ENCODE results near the gene HLA-B.

DNA sequence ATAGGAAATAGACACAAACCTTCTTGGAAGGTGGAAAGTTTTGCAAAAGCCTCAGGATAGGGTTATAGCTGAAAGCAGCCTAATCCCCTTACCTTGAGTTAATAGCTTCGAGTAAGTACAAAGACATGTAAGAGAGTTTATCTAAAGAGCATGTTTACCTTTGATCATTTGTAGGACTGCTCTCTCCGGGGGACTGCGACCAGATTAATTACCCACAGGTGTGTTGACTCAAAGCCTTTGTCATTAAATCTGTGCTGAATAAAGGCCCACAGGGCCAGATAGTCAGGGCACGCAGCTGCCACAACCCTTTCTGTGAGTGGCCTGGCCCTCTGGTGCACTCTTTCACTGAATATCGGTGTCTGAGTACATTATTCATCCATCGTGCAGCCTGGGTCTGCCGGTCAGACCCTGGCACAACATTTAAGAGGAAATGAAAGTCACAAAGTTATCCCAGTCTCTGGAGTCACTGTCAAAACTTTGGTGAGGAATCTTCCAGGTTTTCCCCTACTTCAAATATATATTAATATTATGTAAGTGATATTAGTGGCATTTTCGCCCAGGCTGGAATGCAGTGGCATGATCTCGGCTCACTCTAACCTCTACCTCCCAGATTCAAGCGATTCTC is 41.0 kb upstream of the HLA-B start:
- TF ChIP-seq CTCF (IDR thresholded peaks at IDR 0.05; ENCODE audit: low read length) (no peak), EZH2 (IDR thresholded peaks at IDR 0.05; ENCODE audit: borderline replicate concordance, low read length) (no peak)

Data from OCI-LY1 (cell line).